ENCODE results near the gene PIK3R6.

PIK3R6 gene

DNA sequence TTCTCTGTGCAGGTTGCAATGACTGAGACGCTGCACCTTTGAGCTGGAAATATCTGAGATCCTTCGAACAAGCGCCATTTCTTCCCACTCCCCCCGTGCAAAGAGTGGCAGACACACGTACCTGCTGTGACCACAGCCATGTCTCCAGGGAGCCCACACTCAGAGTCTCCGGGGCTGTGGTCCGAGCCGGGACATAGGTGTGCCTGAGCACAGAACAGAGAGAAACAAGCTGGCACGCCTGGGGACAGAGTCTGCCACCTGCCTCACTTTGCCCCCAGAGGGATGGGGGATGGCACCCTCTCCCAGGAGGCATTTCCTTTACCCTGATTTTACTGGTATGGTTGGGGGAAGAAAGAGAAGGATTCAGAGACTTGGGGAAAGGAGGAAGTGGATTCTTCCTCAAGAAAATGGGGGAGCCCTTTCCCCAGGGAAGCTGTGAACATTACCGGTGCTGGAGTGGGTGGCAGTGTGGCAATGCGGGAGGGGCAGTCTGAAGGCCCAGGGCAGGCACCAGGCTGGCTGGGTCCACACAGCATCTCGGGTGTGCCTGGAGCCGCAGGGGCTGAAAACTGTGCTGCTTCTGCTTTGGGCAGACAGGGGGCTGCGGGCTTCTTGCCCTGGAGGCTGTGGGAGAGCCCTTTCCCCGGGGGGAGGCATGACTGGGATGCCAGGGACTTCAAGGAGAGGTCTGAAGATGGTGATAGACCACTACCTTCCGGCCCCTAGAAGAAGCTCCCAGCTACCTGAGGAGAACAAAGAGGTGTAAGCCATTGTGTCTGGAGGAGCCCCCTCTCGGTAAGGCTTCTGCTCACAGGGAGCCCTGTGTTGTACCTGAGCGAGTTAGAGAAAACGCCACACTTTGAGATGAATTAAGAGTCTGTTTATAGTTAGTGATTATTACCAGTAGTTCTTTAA lies 6.6 kb upstream of the PIK3R6 start:
- Histone ChIP-seq H3K27me3 (replicated peaks; ENCODE audit: control insufficient read depth, insufficient read depth, low read length, poor library complexity, severe bottlenecking) (no peaks in the 10 kb centered on the region), H3K27ac (ENCODE audit: insufficient read depth, low read length, poor library complexity, severe bottlenecking) (no peak overlapping the region), H3K36me3 (ENCODE audit: control insufficient read depth, insufficient read depth, low read length) (peaks cover 11% of the 10 kb centered on the region), H3K4me3 (ENCODE audit: insufficient read depth, low read depth, low read length, poor library complexity, severe bottlenecking) (no peak overlapping the region), H3K9me3 (ENCODE audit: control insufficient read depth, low read length) (no peaks in the 10 kb centered on the region), H3K4me1 (ENCODE audit: control insufficient read depth, insufficient read depth, low read length, poor library complexity, severe bottlenecking) (no peaks in the 10 kb centered on the region)
- no peak for DNase-seq

DNA sequence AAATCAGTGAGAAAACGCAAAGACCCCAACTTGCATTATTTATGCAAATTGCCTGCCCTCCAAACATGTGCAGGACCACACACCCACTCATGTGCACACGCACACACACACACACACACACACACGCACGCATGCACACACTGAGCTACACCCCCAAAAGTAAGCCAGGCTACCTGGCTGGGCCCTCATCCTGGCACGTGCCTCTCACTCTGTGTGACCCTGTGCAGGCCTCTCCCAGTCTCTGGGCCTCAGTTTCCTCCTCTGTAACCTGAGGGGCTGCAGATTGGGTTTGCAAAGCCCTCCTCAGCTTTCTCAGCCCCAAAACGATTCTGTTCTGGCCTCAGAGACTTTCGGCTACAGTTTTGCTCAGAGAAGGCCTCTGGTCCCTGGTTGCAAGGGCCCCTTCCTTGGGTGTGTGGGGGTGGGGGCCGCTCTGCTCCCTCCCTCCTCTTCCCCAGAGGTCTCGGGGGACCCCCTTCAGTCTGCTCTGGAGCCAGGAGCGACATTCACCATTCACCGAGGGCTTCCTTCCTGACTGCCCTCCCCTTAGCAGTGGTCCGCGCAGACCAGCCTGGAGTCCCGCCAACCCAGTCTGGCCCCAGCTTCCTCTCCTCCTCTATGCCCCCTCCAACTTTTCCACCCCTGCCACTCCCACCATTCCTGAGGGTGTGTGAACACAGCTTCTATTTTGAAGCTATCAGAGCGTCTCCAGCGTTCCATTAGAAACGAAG lies 5.4 kb upstream of the PIK3R6 start:
- Histone ChIP-seq H3K9me3 (ENCODE audit: control insufficient read depth, low read length) (no peaks in the 10 kb centered on the region), H3K4me3 (ENCODE audit: insufficient read depth, low read depth, low read length, poor library complexity, severe bottlenecking) (no peak overlapping the region), H3K36me3 (ENCODE audit: control insufficient read depth, insufficient read depth, low read length) (peaks cover 2% of the 10 kb centered on the region), H3K27ac (ENCODE audit: insufficient read depth, low read length, poor library complexity, severe bottlenecking) (no peak overlapping the region), H3K27me3 (replicated peaks; ENCODE audit: control insufficient read depth, insufficient read depth, low read length, poor library complexity, severe bottlenecking) (no peaks in the 10 kb centered on the region), H3K4me1 (ENCODE audit: control insufficient read depth, insufficient read depth, low read length, poor library complexity, severe bottlenecking) (no peaks in the 10 kb centered on the region)
- no peak for DNase-seq

DNA sequence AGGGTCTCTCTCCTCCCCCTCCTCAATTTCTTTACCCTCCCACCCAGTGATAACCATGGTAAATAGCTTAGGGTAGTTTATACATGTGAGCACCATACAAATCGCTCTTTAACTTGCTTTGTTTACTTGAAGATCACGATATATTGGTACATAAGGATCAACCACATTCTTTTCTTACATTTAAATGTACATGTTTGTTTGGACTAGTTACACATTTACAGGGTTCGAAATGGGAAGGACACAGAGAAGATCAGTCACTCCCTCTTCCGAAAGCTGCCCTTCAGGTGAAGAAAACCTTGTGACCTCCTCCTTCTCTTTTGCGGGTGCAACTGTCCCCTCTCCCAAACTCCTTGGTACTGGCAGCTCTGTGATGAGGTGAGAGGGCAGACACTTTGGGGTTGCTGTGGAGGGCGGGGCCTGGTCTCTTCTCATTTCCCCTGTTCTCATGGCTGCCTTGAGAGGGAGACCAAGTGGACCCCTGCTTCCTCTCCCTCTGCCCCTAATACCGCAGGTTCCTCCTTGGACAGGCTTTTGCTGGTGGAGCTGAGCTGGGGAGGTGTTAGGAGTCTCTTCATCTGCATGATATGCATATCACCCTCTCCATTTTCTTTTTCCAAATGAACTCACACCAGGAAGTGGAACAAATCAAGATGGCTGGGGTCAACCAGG lies 4.7 kb upstream of the PIK3R6 start:
- no peaks in the 10 kb centered on the region for H3K36me3 ChIP-seq (ENCODE audit: control insufficient read depth, insufficient read depth, low read length)
- no peaks in the 10 kb centered on the region for H3K4me1 ChIP-seq (ENCODE audit: control insufficient read depth, insufficient read depth, low read length, poor library complexity, severe bottlenecking)
- H3K4me3 ChIP-seq (ENCODE audit: insufficient read depth, low read depth, low read length, poor library complexity, severe bottlenecking), result no peak overlapping the region
- no peak for DNase-seq
- no peaks in the 10 kb centered on the region for H3K27me3 ChIP-seq (replicated peaks; ENCODE audit: control insufficient read depth, insufficient read depth, low read length, poor library complexity, severe bottlenecking)
- H3K27ac ChIP-seq (ENCODE audit: insufficient read depth, low read length, poor library complexity, severe bottlenecking), result no peak overlapping the region
- H3K9me3 ChIP-seq (ENCODE audit: control insufficient read depth, low read length), result no peaks in the 10 kb centered on the region

DNA sequence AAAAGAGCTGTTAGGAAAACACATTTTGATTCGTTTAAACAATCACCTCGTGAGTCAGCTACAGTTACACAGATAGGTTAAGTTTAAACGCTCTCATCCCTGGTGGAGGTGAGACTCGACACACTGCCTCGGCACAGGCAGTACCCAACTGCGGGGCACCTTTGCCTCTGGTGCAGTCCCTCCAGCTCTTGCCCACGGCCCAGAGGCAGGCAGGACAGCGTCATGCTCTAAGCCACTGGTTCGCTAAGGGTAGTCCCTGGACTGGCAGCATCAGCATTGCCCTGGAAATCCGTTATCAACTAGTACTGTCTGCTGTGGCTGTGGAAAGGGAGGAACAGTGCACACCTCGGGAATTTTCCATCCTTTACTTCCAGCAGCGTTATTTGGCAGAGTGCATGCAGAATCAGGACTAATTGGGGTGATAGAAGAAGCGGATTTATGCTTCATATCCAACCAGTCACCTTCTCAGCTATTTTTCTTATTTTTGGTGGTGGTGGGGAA lies 3.7 kb upstream of the PIK3R6 start:
- H3K27me3 ChIP-seq (replicated peaks; ENCODE audit: control insufficient read depth, insufficient read depth, low read length, poor library complexity, severe bottlenecking), result no peaks in the 10 kb centered on the region
- no peak for DNase-seq
- H3K4me3 ChIP-seq (ENCODE audit: insufficient read depth, low read depth, low read length, poor library complexity, severe bottlenecking), result no peak overlapping the region
- H3K36me3 ChIP-seq (ENCODE audit: control insufficient read depth, insufficient read depth, low read length), result no peaks in the 10 kb centered on the region
- H3K27ac ChIP-seq (ENCODE audit: insufficient read depth, low read length, poor library complexity, severe bottlenecking), result no peak overlapping the region
- H3K4me1 ChIP-seq (ENCODE audit: control insufficient read depth, insufficient read depth, low read length, poor library complexity, severe bottlenecking), result no peaks in the 10 kb centered on the region
- H3K9me3 ChIP-seq (ENCODE audit: control insufficient read depth, low read length), result no peaks in the 10 kb centered on the region

DNA sequence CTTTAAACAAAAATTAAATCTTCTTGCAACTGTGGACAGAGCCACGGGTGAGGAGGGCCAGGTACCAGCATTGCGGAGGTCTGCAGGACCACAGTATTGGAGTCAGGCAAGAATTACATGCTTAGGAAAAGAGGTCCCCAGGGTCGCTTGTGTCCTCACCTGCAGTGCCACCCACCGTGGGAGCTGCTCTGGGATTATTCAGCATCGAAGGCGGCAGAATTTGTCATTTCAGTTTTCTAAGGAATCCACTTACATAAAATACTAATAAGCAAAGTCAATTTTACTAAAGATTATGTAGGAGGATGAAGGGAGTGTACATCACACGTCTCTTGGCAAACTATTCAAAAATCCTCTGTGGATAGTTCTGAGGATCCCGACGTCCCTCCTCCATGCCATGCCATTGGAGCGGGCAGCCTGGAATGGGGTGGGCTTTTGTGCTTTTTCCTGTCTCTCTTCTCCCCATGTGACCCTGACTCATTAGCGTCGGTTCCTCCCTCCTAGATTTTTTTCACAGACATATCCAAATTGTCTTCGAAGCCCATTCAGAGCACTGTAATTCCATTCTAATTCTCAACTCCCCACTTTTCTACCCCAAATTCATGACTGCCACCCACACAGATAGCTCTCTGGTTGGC lies 3.0 kb upstream of the PIK3R6 start:
- Histone ChIP-seq H3K4me3 (ENCODE audit: insufficient read depth, low read depth, low read length, poor library complexity, severe bottlenecking) (no peak overlapping the region), H3K27ac (ENCODE audit: insufficient read depth, low read length, poor library complexity, severe bottlenecking) (no peak overlapping the region), H3K9me3 (ENCODE audit: control insufficient read depth, low read length) (no peaks in the 10 kb centered on the region), H3K36me3 (ENCODE audit: control insufficient read depth, insufficient read depth, low read length) (no peaks in the 10 kb centered on the region), H3K27me3 (replicated peaks; ENCODE audit: control insufficient read depth, insufficient read depth, low read length, poor library complexity, severe bottlenecking) (no peaks in the 10 kb centered on the region), H3K4me1 (ENCODE audit: control insufficient read depth, insufficient read depth, low read length, poor library complexity, severe bottlenecking) (no peaks in the 10 kb centered on the region)
- DNase-seq, result no peak

GRCh38 chr17:8869114-8869815 lies 1.8 kb upstream of the PIK3R6 start:
- H3K4me1 ChIP-seq (ENCODE audit: control insufficient read depth, insufficient read depth, low read length, poor library complexity, severe bottlenecking), result no peaks in the 10 kb centered on the region
- no peaks in the 10 kb centered on the region for H3K9me3 ChIP-seq (ENCODE audit: control insufficient read depth, low read length)
- no peak for DNase-seq
- H3K27me3 ChIP-seq (replicated peaks; ENCODE audit: control insufficient read depth, insufficient read depth, low read length, poor library complexity, severe bottlenecking), result no peaks in the 10 kb centered on the region
- no peak overlapping the region for H3K4me3 ChIP-seq (ENCODE audit: insufficient read depth, low read depth, low read length, poor library complexity, severe bottlenecking)
- H3K27ac ChIP-seq (ENCODE audit: insufficient read depth, low read length, poor library complexity, severe bottlenecking), result no peak overlapping the region
- H3K36me3 ChIP-seq (ENCODE audit: control insufficient read depth, insufficient read depth, low read length), result no peaks in the 10 kb centered on the region

- Histone ChIP-seq H3K4me3 (ENCODE audit: insufficient read depth, low read depth, low read length, poor library complexity, severe bottlenecking) (no peak overlapping the region), H3K27ac (ENCODE audit: insufficient read depth, low read length, poor library complexity, severe bottlenecking) (no peak overlapping the region), H3K9me3 (ENCODE audit: control insufficient read depth, low read length) (no peaks in the 10 kb centered on the region), H3K27me3 (replicated peaks; ENCODE audit: control insufficient read depth, insufficient read depth, low read length, poor library complexity, severe bottlenecking) (no peaks in the 10 kb centered on the region), H3K4me1 (ENCODE audit: control insufficient read depth, insufficient read depth, low read length, poor library complexity, severe bottlenecking) (no peaks in the 10 kb centered on the region), H3K36me3 (ENCODE audit: control insufficient read depth, insufficient read depth, low read length) (no peaks in the 10 kb centered on the region)
- no peak for DNase-seq
Measured at GRCh38 chr17:8868529-8868951, 1.1 kb upstream of the PIK3R6 start.

DNA sequence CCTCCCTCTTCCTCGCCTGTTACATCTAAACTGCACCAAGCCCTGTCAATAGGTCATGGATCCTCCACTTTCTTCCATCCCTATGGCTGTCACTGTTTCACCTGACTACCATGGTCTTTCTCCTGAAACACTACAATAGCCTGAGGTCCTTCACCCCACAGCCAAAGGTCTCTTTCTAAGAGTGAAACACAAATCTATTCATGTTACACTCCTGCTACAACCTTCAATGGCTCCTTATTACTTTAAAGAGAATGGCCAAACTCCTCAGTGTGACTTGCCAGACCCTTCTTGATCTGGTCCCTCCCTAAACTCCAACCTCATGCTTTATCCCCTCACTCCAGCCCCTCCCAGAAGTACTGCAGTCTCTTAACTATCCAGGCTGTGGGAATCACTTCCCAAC lies 618 bp upstream of the PIK3R6 start:
- no peaks in the 10 kb centered on the region for H3K27me3 ChIP-seq (replicated peaks; ENCODE audit: control insufficient read depth, insufficient read depth, low read length, poor library complexity, severe bottlenecking)
- no peaks in the 10 kb centered on the region for H3K9me3 ChIP-seq (ENCODE audit: control insufficient read depth, low read length)
- no peaks in the 10 kb centered on the region for H3K4me1 ChIP-seq (ENCODE audit: control insufficient read depth, insufficient read depth, low read length, poor library complexity, severe bottlenecking)
- H3K36me3 ChIP-seq (ENCODE audit: control insufficient read depth, insufficient read depth, low read length), result no peaks in the 10 kb centered on the region
- H3K4me3 ChIP-seq (ENCODE audit: insufficient read depth, low read depth, low read length, poor library complexity, severe bottlenecking), result no peak overlapping the region
- H3K27ac ChIP-seq (ENCODE audit: insufficient read depth, low read length, poor library complexity, severe bottlenecking), result no peak overlapping the region
- DNase-seq, result no peak

GRCh38 chr17:8865811-8866210 lies 1.7 kb downstream of the PIK3R6 start:
- Histone ChIP-seq H3K9me3 (ENCODE audit: control insufficient read depth, low read length) (no peaks in the 10 kb centered on the region), H3K36me3 (ENCODE audit: control insufficient read depth, insufficient read depth, low read length) (no peaks in the 10 kb centered on the region), H3K4me1 (ENCODE audit: control insufficient read depth, insufficient read depth, low read length, poor library complexity, severe bottlenecking) (no peaks in the 10 kb centered on the region), H3K27me3 (replicated peaks; ENCODE audit: control insufficient read depth, insufficient read depth, low read length, poor library complexity, severe bottlenecking) (no peaks in the 10 kb centered on the region), H3K4me3 (ENCODE audit: insufficient read depth, low read depth, low read length, poor library complexity, severe bottlenecking) (no peak overlapping the region), H3K27ac (ENCODE audit: insufficient read depth, low read length, poor library complexity, severe bottlenecking) (no peak overlapping the region)
- no peak for DNase-seq

Data from effector memory CD4-positive, alpha-beta T cell (primary cell).